Astrocyte (in vitro differentiated cells and primary cell): ENCODE results near the gene TOLLIP. TPM values are rescaled to one million over a fixed set of nuclear protein-coding genes. Genes with fewer than 3 reads are reported as not detected.

Experiments used
- DNase-seq: peaks from one replicate; pipeline ENCODE4 v3.0.0-alpha.2; 2010; ENCODE audit warnings: low read depth
- FAIRE-seq: peaks from 2 replicates; lab custom pipeline; 2011; peaks lifted over from hg19 to GRCh38; lab: Jason Lieb, UNC
- H2AFZ ChIP-seq: 2 replicates; pipeline ENCODE4 v1.6.0; 2012; ENCODE audit warnings: low read depth, low read length, inconsistent platforms
- H3K27ac ChIP-seq: 2 replicates; pipeline ENCODE4 v1.5.1; 2011; ENCODE audit warnings: low read depth, low read length, inconsistent platforms
- H3K27me3 ChIP-seq: 2 replicates; pipeline ENCODE4 v1.6.0; 2011; ENCODE audit warnings: low read length, inconsistent platforms; ENCODE audit not compliant: insufficient read depth
- H3K36me3 ChIP-seq: 2 replicates; pipeline ENCODE4 v1.5.1; 2011; ENCODE audit warnings: low read length, inconsistent platforms; ENCODE audit not compliant: insufficient read depth
- H3K4me1 ChIP-seq: 2 replicates; pipeline ENCODE4 v1.5.1; 2011; ENCODE audit warnings: low read length, inconsistent platforms; ENCODE audit not compliant: insufficient read depth
- H3K4me2 ChIP-seq: 2 replicates; pipeline ENCODE4 v1.6.0; 2012; ENCODE audit warnings: low read length, inconsistent platforms
- H3K4me3 ChIP-seq: 2 replicates; pipeline ENCODE4 v1.5.1; 2011; ENCODE audit warnings: low read depth, mild to moderate bottlenecking, low read length, inconsistent platforms; ENCODE audit not compliant: insufficient read depth
- H3K79me2 ChIP-seq: 2 replicates; pipeline ENCODE4 v1.6.0; 2012; ENCODE audit warnings: mild to moderate bottlenecking, low read length, inconsistent platforms; ENCODE audit not compliant: insufficient read depth
- H3K9ac ChIP-seq: 2 replicates; pipeline ENCODE4 v1.6.0; 2012; ENCODE audit warnings: mild to moderate bottlenecking, low read length, inconsistent platforms
- H3K9me3 ChIP-seq: 2 replicates; pipeline ENCODE4 v1.5.1; 2012; ENCODE audit warnings: low read depth, mild to moderate bottlenecking, low read length, inconsistent platforms; ENCODE audit not compliant: insufficient read depth
- H4K20me1 ChIP-seq: 2 replicates; pipeline ENCODE4 v1.6.0; 2012; ENCODE audit warnings: low read length, inconsistent platforms; ENCODE audit not compliant: insufficient read depth
- H3K27ac Mint-ChIP-seq: one replicate; pipeline ENCODE4 v1.8.0; 2021; ENCODE audit warnings: mild to moderate bottlenecking, mixed read lengths; ENCODE audit not compliant: unreplicated experiment
- H3K27me3 Mint-ChIP-seq: one replicate; pipeline ENCODE4 v1.8.0; 2021; ENCODE audit warnings: low read depth, mixed read lengths; ENCODE audit not compliant: unreplicated experiment
- H3K36me3 Mint-ChIP-seq: one replicate; pipeline ENCODE4 v1.8.0; 2021; ENCODE audit warnings: low read depth, mixed read lengths; ENCODE audit not compliant: unreplicated experiment
- H3K4me1 Mint-ChIP-seq: one replicate; pipeline ENCODE4 v1.8.0; 2021; ENCODE audit warnings: low read depth, mixed read lengths; ENCODE audit not compliant: unreplicated experiment
- H3K4me3 Mint-ChIP-seq: one replicate; pipeline ENCODE4 v1.8.0; 2021; ENCODE audit warnings: mild to moderate bottlenecking, moderate library complexity, mixed read lengths; ENCODE audit not compliant: unreplicated experiment
- H3K9me3 Mint-ChIP-seq: one replicate; pipeline ENCODE4 v1.8.0; 2021; ENCODE audit warnings: mild to moderate bottlenecking, mixed read lengths; ENCODE audit not compliant: unreplicated experiment
- CTCF ChIP-seq: IDR thresholded peaks from 2 replicates; pipeline ENCODE4 v1.5.1; 2011; ENCODE audit warnings: low read depth, mild to moderate bottlenecking, inconsistent platforms, low read length, moderate library complexity; ENCODE audit not compliant: insufficient read depth
- EZH2 ChIP-seq: IDR thresholded peaks from 2 replicates; pipeline ENCODE4 v1.6.1; 2012; ENCODE audit warnings: mild to moderate bottlenecking, low read length, inconsistent platforms; ENCODE audit not compliant: insufficient read depth
- total RNA-seq: library from RNA; stranded (reverse); gene quantifications from 2 replicates; pipeline ENCODE4 v1.2.1, GENCODE V29; 2021

TOLLIP gene
- total RNA-seq, 1 donor from 2014 or later = 46.4 TPM

GRCh38 chr11:1276866-1277615, 32.4 kb downstream of the TOLLIP start:
- H3K4me1 Mint-ChIP-seq = no peaks in the 10 kb centered on the region
- no peak overlapping the region for H3K4me2 ChIP-seq
- no peaks in the 10 kb centered on the region for H3K4me1 ChIP-seq
- no peak overlapping the region for H3K27ac Mint-ChIP-seq
- no peaks in the 10 kb centered on the region for H3K27me3 ChIP-seq
- no peak for DNase-seq
- no peak for TF ChIP-seq EZH2
- no peak for TF ChIP-seq CTCF
- no peaks in the 10 kb centered on the region for H3K79me2 ChIP-seq
- H3K4me3 ChIP-seq = no peak overlapping the region
- no peak for FAIRE-seq
- H3K27me3 Mint-ChIP-seq = no peaks in the 10 kb centered on the region
- peaks cover 2% of the 10 kb centered on the region for H3K36me3 ChIP-seq
- no peak overlapping the region for H3K27ac ChIP-seq
- peaks cover 25% of the 10 kb centered on the region for H4K20me1 ChIP-seq
- no peaks in the 10 kb centered on the region for H3K9me3 Mint-ChIP-seq
- H3K36me3 Mint-ChIP-seq = peaks cover 17% of the 10 kb centered on the region
- H2AFZ ChIP-seq = no peak overlapping the region
- no peak overlapping the region for H3K9ac ChIP-seq
- no peaks in the 10 kb centered on the region for H3K9me3 ChIP-seq
- H3K4me3 Mint-ChIP-seq = no peak overlapping the region

GRCh38 chr11:1276041-1276790, 33.2 kb downstream of the TOLLIP start:
- Mint-ChIP-seq H3K4me3 (no peak overlapping the region), H3K27me3 (no peaks in the 10 kb centered on the region)
- H3K27me3 ChIP-seq = no peaks in the 10 kb centered on the region

More at GRCh38 chr11:1276041-1276790, 33.2 kb downstream of the TOLLIP start:
- Mint-ChIP-seq H3K27ac (no peak overlapping the region), H3K36me3 (peaks cover 19% of the 10 kb centered on the region), H3K4me1 (no peaks in the 10 kb centered on the region), H3K9me3 (no peaks in the 10 kb centered on the region)
- no peaks in the 10 kb centered on the region for H3K9me3 ChIP-seq
- no peaks in the 10 kb centered on the region for H3K79me2 ChIP-seq
- H3K9ac ChIP-seq = no peak overlapping the region
- H3K4me1 ChIP-seq = peaks cover 5% of the 10 kb centered on the region
- DNase-seq (no peak), FAIRE-seq (no peak)
- no peak for TF ChIP-seq EZH2
- TF ChIP-seq CTCF = no peak
- H3K4me2 ChIP-seq = no peak overlapping the region
- H2AFZ ChIP-seq = no peak overlapping the region
- peaks cover 25% of the 10 kb centered on the region for H4K20me1 ChIP-seq
- peaks cover 2% of the 10 kb centered on the region for H3K36me3 ChIP-seq
- H3K27ac ChIP-seq = no peak overlapping the region
- no peak overlapping the region for H3K4me3 ChIP-seq
